ENCODE measurements around the gene TMEM151A. TPM values are rescaled to one million over a fixed set of nuclear protein-coding genes. Genes with fewer than 3 reads are reported as not detected.

Gene TMEM151A
- total RNA-seq, 1 donor from 2014 or later = not detected

- Histone ChIP-seq H3K9me3 (replicated peaks) (no peaks in the 10 kb centered on the region), H3K27me3 (ENCODE audit: low read depth) (no peaks in the 10 kb centered on the region), H3K4me1 (peaks cover 51% of the 10 kb centered on the region), H3K27ac (replicated peaks) (peak overlapping the region; percentile 92), H3K4me3 (peak overlapping the region; percentile 73), H3K36me3 (no peaks in the 10 kb centered on the region)
- DNase-seq = no peak
- intact Hi-C loops (cut with micrococcal nuclease) = loop anchor here (5.0 kb wide), 1 partner anchor 72 kb away; no protein-coding TSS in a partner anchor
- no peak for TF ChIP-seq CTCF (IDR thresholded peaks at IDR 0.05; ENCODE audit: borderline replicate concordance)
Observed at GRCh38 chr11:66314561-66315497, 23.1 kb downstream of the TMEM151A start.

DNA sequence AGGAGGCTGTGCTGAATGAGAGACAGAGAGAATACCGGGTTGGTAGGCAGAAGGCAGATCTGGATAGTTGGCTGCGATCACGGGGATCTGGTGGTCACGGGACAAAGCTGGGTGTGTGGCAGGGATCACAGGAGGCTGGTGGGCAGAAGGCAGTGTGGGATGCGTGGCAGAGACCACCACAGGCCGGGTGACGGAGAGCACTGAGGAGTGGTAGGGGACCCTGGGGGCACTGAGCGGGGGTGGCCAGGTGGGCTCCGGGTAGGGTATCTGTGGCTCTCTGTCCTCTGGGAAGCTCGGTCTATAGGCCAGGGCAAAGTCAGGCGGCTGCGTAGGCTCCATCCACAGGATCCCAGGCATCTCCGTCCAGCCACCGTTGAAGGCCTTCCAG is 23.8 kb downstream of the TMEM151A start:
- Histone ChIP-seq H3K27me3 (ENCODE audit: low read depth) (no peaks in the 10 kb centered on the region), H3K36me3 (no peaks in the 10 kb centered on the region), H3K4me3 (peak overlapping the region; percentile 73), H3K27ac (replicated peaks) (peak overlapping the region; percentile 92), H3K4me1 (peaks cover 51% of the 10 kb centered on the region), H3K9me3 (replicated peaks) (no peaks in the 10 kb centered on the region)
- no peak for DNase-seq
- no peak for TF ChIP-seq CTCF (IDR thresholded peaks at IDR 0.05; ENCODE audit: borderline replicate concordance)
- intact Hi-C loops (cut with micrococcal nuclease) = no loop called here

GRCh38 chr11:66315921-66316811 is 24.5 kb downstream of the TMEM151A start:
- H3K4me3 ChIP-seq = peak overlapping the region; percentile 73
- no peaks in the 10 kb centered on the region for H3K27me3 ChIP-seq (ENCODE audit: low read depth)
- DNase-seq = no peak
- TF ChIP-seq CTCF (IDR thresholded peaks at IDR 0.05; ENCODE audit: borderline replicate concordance) = no peak
- H3K36me3 ChIP-seq = no peaks in the 10 kb centered on the region
- H3K4me1 ChIP-seq = peaks cover 51% of the 10 kb centered on the region
- H3K9me3 ChIP-seq (replicated peaks) = no peaks in the 10 kb centered on the region
- intact Hi-C loops (cut with micrococcal nuclease) = no loop called here
- peak overlapping the region; percentile 92 for H3K27ac ChIP-seq (replicated peaks)

- no peaks in the 10 kb centered on the region for H3K27me3 ChIP-seq (ENCODE audit: low read depth)
- intact Hi-C loops (cut with micrococcal nuclease) = no loop called here
- no peaks in the 10 kb centered on the region for H3K36me3 ChIP-seq
- H3K9me3 ChIP-seq (replicated peaks) = no peaks in the 10 kb centered on the region
- peak; percentile 87 for DNase-seq
- TF ChIP-seq CTCF (IDR thresholded peaks at IDR 0.05; ENCODE audit: borderline replicate concordance) = no peak
- peak within 1 kb of the TSS; percentile 73 for H3K4me3 ChIP-seq
- H3K27ac ChIP-seq (replicated peaks) = peak within 1 kb of the TSS; percentile 92
- H3K4me1 ChIP-seq = peaks cover 56% of the 10 kb centered on the region
Observed at GRCh38 chr11:66316849-66317251, 25.2 kb downstream of the TMEM151A start, which contains the start of gene CD248. Gene CD248, minus strand, starts transcription at chr11:66317044. Its CDS starts 17 bp downstream, at chr11:66317027.

- Histone ChIP-seq H3K36me3 (no peaks in the 10 kb centered on the region), H3K4me1 (peaks cover 60% of the 10 kb centered on the region), H3K9me3 (replicated peaks) (no peaks in the 10 kb centered on the region), H3K27ac (replicated peaks) (peak overlapping the region; percentile 92), H3K27me3 (ENCODE audit: low read depth) (no peaks in the 10 kb centered on the region), H3K4me3 (peak overlapping the region; percentile 73)
- peak; percentile 67 for DNase-seq
- intact Hi-C loops (cut with micrococcal nuclease) = no loop called here
- no peak for TF ChIP-seq CTCF (IDR thresholded peaks at IDR 0.05; ENCODE audit: borderline replicate concordance)
Observed at GRCh38 chr11:66317322-66317722, 25.6 kb downstream of the TMEM151A start.

Measured in left ventricle myocardium inferior (tissue), 1 donor.